ENCODE results near the gene LTBP1. TPM values are rescaled to one million over a fixed set of nuclear protein-coding genes. Genes with fewer than 3 reads are reported as not detected.

LTBP1 gene
- total and polyA plus RNA-seq, 2 of the 13 experiments (the other 11 are each of a cell fraction or from before 2014, with no cell fraction given) = 0.12 to 0.22 TPM

GRCh38 chr2:33047939-33048338 lies 101.2 kb downstream of the LTBP1 start:
- H3K9ac ChIP-seq (ENCODE audit: insufficient read depth, low read depth, low read length) = no peak overlapping the region
- no peaks in the 10 kb centered on the region for H3K79me2 ChIP-seq (ENCODE audit: insufficient read depth, low read length)
- 16% methylated on average over 2 of the region's 2 CpGs for WGBS (ENCODE audit: low lambda C conversion rate)
- no peaks in the 10 kb centered on the region for H3K27me3 ChIP-seq (ENCODE audit: control insufficient read depth in 1 of 2, insufficient read depth in 2 of 2, low read length in 2 of 2)
- TF ChIP-seq HNRNPL (IDR thresholded peaks at IDR 0.05; ENCODE audit: low read depth, low read length) (no peak), MAFK (conservative IDR thresholded peaks at IDR 0.05 in 1 of 2, IDR thresholded peaks at IDR 0.05 in 1 of 2; ENCODE audit: low read length in 2 of 2) (no peak), ZNF530 (CRISPR knock-in tag; IDR thresholded peaks at IDR 0.05; ENCODE audit: low read depth) (no peak), SMYD3 (CRISPR knock-in tag; IDR thresholded peaks at IDR 0.05) (no peak), ATF7-NPFF (CRISPR knock-in tag; IDR thresholded peaks at IDR 0.05; ENCODE audit: low read depth) (no peak), ZBTB49 (CRISPR knock-in tag; IDR thresholded peaks at IDR 0.05; ENCODE audit: borderline replicate concordance) (no peak), GABPB1 (CRISPR knock-in tag; IDR thresholded peaks at IDR 0.05) (no peak), SMC3 (IDR thresholded peaks at IDR 0.05; ENCODE audit: low read length) (no peak), HOXA9 (CRISPR knock-in tag; IDR thresholded peaks at IDR 0.05; ENCODE audit: borderline replicate concordance) (no peak), KMT2A (CRISPR knock-in tag; IDR thresholded peaks at IDR 0.05) (no peak), ATM (IDR thresholded peaks at IDR 0.05; ENCODE audit: borderline replicate concordance) (no peak), CBX1 (IDR thresholded peaks at IDR 0.05; ENCODE audit: low read depth) (no peak), LBX2 (CRISPR knock-in tag; IDR thresholded peaks at IDR 0.05; ENCODE audit: borderline replicate concordance) (no peak), ZNF782 (CRISPR knock-in tag; IDR thresholded peaks at IDR 0.05; ENCODE audit: borderline replicate concordance) (no peak), ZNF879 (CRISPR knock-in tag; IDR thresholded peaks at IDR 0.05) (no peak), RAD51 (IDR thresholded peaks at IDR 0.05; ENCODE audit: borderline replicate concordance) (no peak), RERE (CRISPR knock-in tag; IDR thresholded peaks at IDR 0.05; ENCODE audit: low read depth) (no peak)
- ChIA-PET CTCF (ENCODE audit: low intra/inter-chr PET ratio, low total read pairs) (no interaction called here), POLR2A (no interaction called here)
- H3K4me1 ChIP-seq (ENCODE audit: insufficient read depth, low read length) = no peaks in the 10 kb centered on the region
- no peak for ATAC-seq
- BruUV-seq (replicated peaks) = no TSS peak
- in situ Hi-C loops (cut with HindIII; ENCODE audit: extremely low pct_ligation_motif_present, low pct_unique_long_range_greater_than_20kb) = no loop called here
- no peaks in the 10 kb centered on the region for H3K36me3 ChIP-seq (replicated peaks in 1 of 2; ENCODE audit: control insufficient read depth in 1 of 2, insufficient read depth in 2 of 2, low read length in 2 of 2)
- intact Hi-C loops (cut with micrococcal nuclease; ENCODE audit: unreplicated experiment) = no loop called here
- no peak overlapping the region for H3K4me2 ChIP-seq (ENCODE audit: low read depth, low read length)
- no peak for DNase-seq (ENCODE audit: low spot score)
- no peak overlapping the region for H3K4me3 ChIP-seq (replicated peaks in 1 of 3; ENCODE audit: insufficient read depth in 1 of 3, low read depth in 2 of 3, low read length in 3 of 3)
- H3K27ac ChIP-seq (ENCODE audit: extremely low read length, insufficient read depth, low read length) = no peak overlapping the region
- H2AFZ ChIP-seq (ENCODE audit: low read length) = no peak overlapping the region
- H4K20me1 ChIP-seq (ENCODE audit: insufficient read depth, low read length) = no peaks in the 10 kb centered on the region
- no peak for FAIRE-seq
- no peaks in the 10 kb centered on the region for H3K9me3 ChIP-seq (ENCODE audit: low read length)

All from HepG2 (cell line).